Fibroblast of lung (primary cell): ENCODE results near the gene EML3. TPM values are rescaled to one million over a fixed set of nuclear protein-coding genes. Genes with fewer than 3 reads are reported as not detected.

Source experiments
- DNase-seq, 2 donors: peaks; one replicate each; pipeline versions ENCODE4 v3.0.0 to v3.0.0-alpha.2; 2010; ENCODE audit warnings: low read depth in 2 of 2
- H2AFZ ChIP-seq: 2 replicates; pipeline ENCODE4 v1.5.1; 2012; ENCODE audit warnings: low read length, control low read depth, inconsistent platforms
- H3K27ac ChIP-seq: 2 replicates; pipeline ENCODE4 v1.5.1; 2011; ENCODE audit warnings: low read length, control low read depth; ENCODE audit not compliant: insufficient read depth
- H3K27me3 ChIP-seq: 2 replicates; pipeline ENCODE4 v1.5.1; 2011; ENCODE audit warnings: mild to moderate bottlenecking, low read length; ENCODE audit not compliant: control insufficient read depth, insufficient read depth
- H3K36me3 ChIP-seq: 2 replicates; pipeline ENCODE4 v1.5.1; 2011; ENCODE audit warnings: low read length; ENCODE audit not compliant: control insufficient read depth, insufficient read depth
- H3K4me1 ChIP-seq: 2 replicates; pipeline ENCODE4 v1.5.1; 2011; ENCODE audit warnings: low read length; ENCODE audit not compliant: control insufficient read depth, insufficient read depth; ENCODE audit errors: extremely low read depth
- H3K4me2 ChIP-seq: 2 replicates; pipeline ENCODE4 v1.5.1; 2011; ENCODE audit warnings: low read length, control low read depth; ENCODE audit not compliant: insufficient read depth; ENCODE audit errors: extremely low read depth
- H3K4me3 ChIP-seq, 4 experiments: fragments of 200-600 bp in 1 of 4; sonication (generic) in 1 of 4; replicated peaks in 1 of 4; 2 replicates each; pipeline ENCODE4 v1.5.1; 2011 to 2016; ENCODE audit warnings: low read length in 4 of 4, low read depth in 3 of 4, mild to moderate bottlenecking in 3 of 4, control low read depth in 2 of 4, inconsistent platforms in 1 of 4, mixed read lengths in 1 of 4; ENCODE audit not compliant: insufficient read depth in 1 of 4; ENCODE audit errors: control extremely low read depth in 1 of 4
- H3K79me2 ChIP-seq: 2 replicates; pipeline ENCODE4 v1.5.1; 2012; ENCODE audit warnings: mild to moderate bottlenecking, low read length, inconsistent platforms; ENCODE audit not compliant: control insufficient read depth, insufficient read depth
- H3K9ac ChIP-seq: 2 replicates; pipeline ENCODE4 v1.5.1; 2011; ENCODE audit warnings: mild to moderate bottlenecking, low read length, control low read depth; ENCODE audit not compliant: insufficient read depth
- H3K9me3 ChIP-seq: 2 replicates; pipeline ENCODE4 v1.5.1; 2012; ENCODE audit warnings: low read depth, low read length; ENCODE audit not compliant: control insufficient read depth, insufficient read depth
- H4K20me1 ChIP-seq: 2 replicates; pipeline ENCODE4 v1.5.1; 2011; ENCODE audit warnings: low read length; ENCODE audit not compliant: control insufficient read depth, insufficient read depth; ENCODE audit errors: extremely low read depth
- EZH2 ChIP-seq: IDR thresholded peaks from 2 replicates; pipeline ENCODE4 v1.5.1; 2012; ENCODE audit warnings: low read length, control low read depth, mild to moderate bottlenecking; ENCODE audit errors: missing control alignments
- polyA plus RNA-seq, 2 donors: library from polyadenylated mRNA; depleted of rRNA in 1 of 2; stranded (reverse) in 1 of 2; unstranded in 1 of 2; fragments of >200 nt; gene quantifications; 2 replicates each; pipeline ENCODE4 v1.2.1, GENCODE V29; 2011 to 2012; ENCODE audit warnings: missing spikeins in 1 of 2
- total RNA-seq: library from RNA; depleted of rRNA; stranded (reverse); fragments of >200 nt; gene quantifications from 2 replicates; pipeline ENCODE4 v1.2.1, GENCODE V29; 2014
- TF ChIP-seq, protein P1 (sequence below), 2 donors: IDR thresholded peaks in 1 of 2; conservative IDR thresholded peaks in 1 of 2; 1 replicate in 1 of 2; 2 replicates in 1 of 2; pipeline ENCODE4 v1.5.1; 2011 to 2012; ENCODE audit warnings: low read length in 2 of 2, control low read depth in 1 of 2, inconsistent platforms in 1 of 2, low read depth in 1 of 2, mild to moderate bottlenecking in 1 of 2

The EML3 gene
- total and polyA plus RNA-seq, 2 donors (not counting 1 experiment from before 2014, with no cell fraction given), result 20.5 to 22.6 TPM

DNA sequence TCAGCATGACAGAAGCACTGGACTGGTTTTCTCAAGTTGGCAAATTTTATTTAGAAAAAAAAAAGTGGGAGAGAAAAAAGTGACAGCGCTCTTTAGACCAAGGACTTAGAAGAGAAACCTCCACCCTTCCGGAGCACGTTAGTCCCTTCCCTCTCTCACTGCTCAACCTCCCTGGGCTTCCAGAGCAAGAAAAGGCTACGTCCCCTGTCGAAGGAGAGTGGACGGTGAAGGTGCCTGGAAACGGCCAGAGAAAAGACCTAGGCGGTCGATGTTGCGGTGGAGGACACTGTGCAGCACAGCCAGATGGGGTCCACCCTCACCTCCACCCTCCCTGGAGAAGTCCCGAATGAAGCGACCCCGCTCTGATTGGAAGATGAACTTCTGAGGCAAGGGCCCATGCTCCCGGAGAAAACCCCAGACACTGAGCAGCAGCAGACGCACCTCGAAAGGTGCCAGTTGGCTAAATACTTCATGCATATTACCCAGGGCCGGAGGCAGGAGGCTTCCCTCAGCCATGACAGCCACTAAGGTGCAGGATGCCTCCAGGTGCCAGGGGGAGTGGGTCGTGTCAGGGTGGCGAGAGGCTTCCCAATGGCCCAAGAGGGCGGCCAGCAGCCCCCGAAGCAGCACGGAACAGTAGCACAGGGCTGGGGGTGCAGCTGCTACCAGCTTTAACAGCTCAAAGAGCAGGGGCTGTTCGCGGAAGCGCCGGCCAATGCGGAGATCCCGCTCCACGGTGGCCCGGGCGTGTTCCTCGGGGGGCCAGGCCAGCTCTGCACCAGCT lies 34.4 kb upstream of the EML3 start:
- H3K9ac ChIP-seq, result no peak overlapping the region
- DNase-seq, result no peak
- no peaks in the 10 kb centered on the region for H4K20me1 ChIP-seq
- TF ChIP-seq, protein P1, sequence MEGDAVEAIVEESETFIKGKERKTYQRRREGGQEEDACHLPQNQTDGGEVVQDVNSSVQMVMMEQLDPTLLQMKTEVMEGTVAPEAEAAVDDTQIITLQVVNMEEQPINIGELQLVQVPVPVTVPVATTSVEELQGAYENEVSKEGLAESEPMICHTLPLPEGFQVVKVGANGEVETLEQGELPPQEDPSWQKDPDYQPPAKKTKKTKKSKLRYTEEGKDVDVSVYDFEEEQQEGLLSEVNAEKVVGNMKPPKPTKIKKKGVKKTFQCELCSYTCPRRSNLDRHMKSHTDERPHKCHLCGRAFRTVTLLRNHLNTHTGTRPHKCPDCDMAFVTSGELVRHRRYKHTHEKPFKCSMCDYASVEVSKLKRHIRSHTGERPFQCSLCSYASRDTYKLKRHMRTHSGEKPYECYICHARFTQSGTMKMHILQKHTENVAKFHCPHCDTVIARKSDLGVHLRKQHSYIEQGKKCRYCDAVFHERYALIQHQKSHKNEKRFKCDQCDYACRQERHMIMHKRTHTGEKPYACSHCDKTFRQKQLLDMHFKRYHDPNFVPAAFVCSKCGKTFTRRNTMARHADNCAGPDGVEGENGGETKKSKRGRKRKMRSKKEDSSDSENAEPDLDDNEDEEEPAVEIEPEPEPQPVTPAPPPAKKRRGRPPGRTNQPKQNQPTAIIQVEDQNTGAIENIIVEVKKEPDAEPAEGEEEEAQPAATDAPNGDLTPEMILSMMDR (conservative IDR thresholded peaks at IDR 0.05 in 1 of 2, IDR thresholded peaks at IDR 0.05 in 1 of 2; ENCODE audit: low read depth in 1 of 2, low read length in 2 of 2), result no peak
- no peak for TF ChIP-seq EZH2
- H3K27me3 ChIP-seq, result no peaks in the 10 kb centered on the region
- H3K4me2 ChIP-seq, result peak overlapping the region; percentile 58
- H3K79me2 ChIP-seq, result peaks cover 50% of the 10 kb centered on the region
- H3K27ac ChIP-seq, result peak overlapping the region; percentile 64
- H3K4me1 ChIP-seq, result peaks cover 8% of the 10 kb centered on the region
- H3K9me3 ChIP-seq, result no peaks in the 10 kb centered on the region
- peaks cover 15% of the 10 kb centered on the region for H3K36me3 ChIP-seq
- peak overlapping the region in 2 of 4 experiments; percentile 6 to 27 for H3K4me3 ChIP-seq
- no peak overlapping the region for H2AFZ ChIP-seq

DNA sequence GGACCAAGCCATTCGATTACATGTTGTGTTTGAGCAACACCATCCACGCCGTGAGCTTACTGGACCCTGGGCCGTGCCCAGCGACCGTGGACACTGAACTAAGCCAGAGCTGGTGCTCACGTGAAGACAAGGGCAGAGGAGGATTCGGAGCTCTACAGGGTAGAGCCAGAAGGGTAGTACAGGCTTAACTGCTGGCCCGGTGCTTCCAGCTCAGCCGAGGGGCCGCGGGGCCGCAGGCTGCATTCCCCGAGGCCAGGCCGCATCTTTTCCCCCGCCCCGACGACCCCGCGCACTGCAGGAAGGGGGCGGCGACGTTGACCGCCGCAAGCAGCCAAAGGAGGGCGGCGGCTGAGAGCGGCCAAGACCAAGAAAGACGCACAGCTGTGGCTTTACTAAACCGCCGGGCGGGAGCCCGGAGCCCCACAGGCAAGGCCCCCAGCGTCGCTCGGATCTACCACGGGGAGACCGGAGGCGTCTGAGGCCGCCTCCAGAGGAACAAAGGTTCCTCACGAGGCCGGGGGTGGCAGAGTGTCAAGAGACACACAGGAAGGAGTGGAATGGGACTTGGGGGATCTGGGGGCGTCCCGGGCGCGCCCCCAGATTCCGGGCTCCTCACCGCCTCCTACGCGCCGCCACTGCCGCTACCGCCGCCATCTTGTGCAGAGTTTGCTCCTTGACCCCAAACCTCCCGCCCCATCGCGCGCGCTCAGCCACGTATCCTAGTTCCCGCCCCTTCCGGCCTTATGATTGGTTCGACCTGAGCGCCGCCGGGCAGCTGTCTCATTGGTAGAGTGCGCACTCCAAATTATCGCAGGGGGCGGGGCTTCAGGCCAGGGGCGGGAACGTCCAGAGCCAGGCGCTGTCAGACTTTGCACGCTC lies 33.6 kb upstream of the EML3 start, which contains the start of gene GANAB:
TSS of gene GANAB (minus strand) at position 668 of the 879 bp plus-strand sequence. CDS start at position 654, 14 bp downstream.
- peaks cover 48% of the 10 kb centered on the region for H3K79me2 ChIP-seq
- TF ChIP-seq, protein P1 (conservative IDR thresholded peaks at IDR 0.05 in 1 of 2, IDR thresholded peaks at IDR 0.05 in 1 of 2; ENCODE audit: low read depth in 1 of 2, low read length in 2 of 2), result no peak
- TF ChIP-seq EZH2, result no peak

DNA sequence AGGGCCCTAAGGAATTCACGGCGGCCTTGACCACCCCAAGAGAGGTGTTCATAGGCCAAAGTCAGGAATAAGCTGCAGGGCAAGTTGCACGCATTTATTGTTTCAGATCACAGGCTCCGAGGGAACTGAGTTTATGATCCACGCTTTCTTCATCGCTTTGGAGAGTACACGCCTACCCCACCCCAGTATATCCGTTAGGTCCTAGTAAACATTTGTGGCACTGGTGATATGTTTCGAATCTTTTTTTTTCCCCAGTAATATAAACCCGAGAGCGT lies 33.0 kb upstream of the EML3 start:
- Histone ChIP-seq H3K36me3 (peaks cover 16% of the 10 kb centered on the region), H3K9me3 (no peaks in the 10 kb centered on the region), H3K4me1 (peaks cover 8% of the 10 kb centered on the region), H3K4me3 (peak overlapping the region; percentile 73 to 96 (median 79)), H2AFZ (no peak overlapping the region), H3K27ac (peak overlapping the region; percentile 88), H3K9ac (peak overlapping the region; percentile 90), H3K79me2 (peaks cover 49% of the 10 kb centered on the region), H3K4me2 (peak overlapping the region; percentile 97), H3K27me3 (no peaks in the 10 kb centered on the region), H4K20me1 (no peaks in the 10 kb centered on the region)
- no peak for TF ChIP-seq EZH2
- TF ChIP-seq, protein P1 (conservative IDR thresholded peaks at IDR 0.05 in 1 of 2, IDR thresholded peaks at IDR 0.05 in 1 of 2; ENCODE audit: low read depth in 1 of 2, low read length in 2 of 2), result no peak
- DNase-seq, result no peak

More for the DNA sequence above, 33.6 kb upstream of the EML3 start, which contains the start of gene GANAB:
- no peaks in the 10 kb centered on the region for H4K20me1 ChIP-seq
- peak within 1 kb of the TSS; percentile 90 for H3K9ac ChIP-seq
- DNase-seq, result peak; percentile 96
- peak within 1 kb of the TSS; percentile 73 to 96 (median 79) for H3K4me3 ChIP-seq
- peak within 1 kb of the TSS; percentile 88 for H3K27ac ChIP-seq
- peak within 1 kb of the TSS; percentile 97 for H3K4me2 ChIP-seq
- peaks cover 15% of the 10 kb centered on the region for H3K36me3 ChIP-seq
- peaks cover 8% of the 10 kb centered on the region for H3K4me1 ChIP-seq
- no peaks in the 10 kb centered on the region for H3K9me3 ChIP-seq
- H2AFZ ChIP-seq, result no peak within 1 kb of the TSS
- no peaks in the 10 kb centered on the region for H3K27me3 ChIP-seq
